IPS-NIHi7 (cell line): ENCODE data around the gene NOTCH3.

Experiments
- DNase-seq: peaks from one replicate; pipeline ENCODE4 v3.0.0; 2012; ENCODE audit warnings: mixed read lengths; ENCODE audit errors: extremely low spot score

Gene NOTCH3

DNA sequence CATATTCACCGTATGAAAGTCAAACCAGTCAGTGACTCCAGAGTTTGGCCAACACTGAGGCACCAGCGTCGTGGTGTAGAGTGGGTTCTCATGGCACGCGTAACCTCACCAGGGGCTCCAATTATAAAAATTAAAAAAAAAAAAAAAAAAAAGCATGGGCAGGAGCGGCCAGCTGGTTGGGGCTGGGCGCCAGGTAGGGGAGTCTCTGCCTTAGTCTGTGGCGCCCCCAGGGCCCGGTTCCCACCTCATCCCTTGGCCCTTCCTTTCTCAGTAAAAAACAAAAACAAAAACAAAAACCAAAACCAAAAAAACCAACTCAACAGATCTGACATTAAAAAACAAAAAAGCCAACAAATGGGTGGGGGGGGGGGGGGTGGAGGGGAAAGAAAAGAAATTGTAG lies 36.1 kb upstream of the NOTCH3 start:
- no peak for DNase-seq

DNA sequence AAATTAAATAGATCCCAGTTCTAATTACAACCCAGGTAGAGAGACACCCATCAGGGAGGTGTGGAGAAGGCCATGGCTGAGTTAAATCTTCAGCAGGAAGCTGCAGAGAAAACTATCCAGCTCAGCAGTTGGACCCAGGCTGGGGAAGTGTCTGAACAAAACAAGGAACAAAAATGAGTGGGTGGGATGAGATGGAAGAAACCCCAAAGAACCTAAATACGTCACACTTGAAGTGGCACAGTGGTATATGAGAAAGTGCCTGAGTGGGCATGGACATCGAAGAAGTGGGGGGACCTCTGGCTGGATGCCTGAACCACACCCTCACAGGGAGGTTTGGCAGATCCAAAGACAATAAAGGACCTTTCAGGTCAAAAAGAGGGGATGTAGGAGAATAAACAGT lies 35.0 kb upstream of the NOTCH3 start:
- no peak for DNase-seq

DNA sequence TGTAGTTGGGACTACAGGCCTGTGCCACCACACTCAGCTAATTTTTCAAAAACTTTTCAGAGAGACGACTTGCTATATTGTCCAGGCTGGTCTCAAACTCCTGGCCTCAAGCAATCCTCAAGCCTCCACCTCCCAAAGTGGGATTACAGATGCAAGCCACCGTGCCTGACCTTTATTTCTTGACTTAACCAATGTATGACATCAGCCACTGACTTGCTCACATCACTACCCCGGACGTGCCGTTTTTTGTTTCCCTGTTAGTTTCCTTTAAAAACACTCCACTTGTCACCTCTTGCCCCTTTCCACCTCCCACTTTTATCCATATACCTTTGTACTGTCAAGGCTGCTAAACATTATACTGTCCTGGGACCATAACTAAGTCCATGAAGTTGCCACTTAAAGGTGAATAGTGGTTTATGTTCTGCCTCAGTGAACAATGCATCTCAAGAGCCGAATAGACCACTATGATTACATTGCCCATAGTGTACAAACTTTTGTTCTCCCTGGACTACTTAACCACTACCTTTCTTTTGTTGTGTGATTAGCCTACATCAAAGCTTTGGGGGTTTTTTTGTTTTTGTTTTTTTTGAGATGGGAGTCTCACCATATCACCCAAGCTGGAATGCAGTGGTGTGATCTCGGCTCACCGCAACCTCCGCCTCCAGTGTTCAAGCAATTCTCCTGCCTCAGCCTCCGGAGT lies 33.8 kb upstream of the NOTCH3 start:
- no peak for DNase-seq

DNA sequence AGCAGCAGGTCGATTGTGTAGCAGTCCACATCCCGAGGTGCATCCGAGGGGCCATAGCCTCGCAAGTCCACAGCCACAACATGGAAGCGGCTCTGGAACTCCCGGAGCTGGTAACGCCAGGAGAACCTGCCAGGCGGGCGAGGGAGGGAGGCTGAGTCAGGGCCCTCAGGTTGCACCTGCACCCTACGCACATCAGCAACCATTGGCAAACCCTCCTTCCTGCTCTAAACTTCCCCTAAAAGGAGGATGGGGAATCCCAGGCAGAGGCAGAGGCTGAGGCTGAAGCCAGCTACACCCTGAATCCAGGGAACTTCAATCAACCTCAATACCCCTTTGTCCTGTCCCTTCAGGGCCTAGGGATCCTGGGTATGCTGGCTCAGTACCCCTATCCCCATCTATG lies 30.5 kb upstream of the NOTCH3 start:
- DNase-seq: no peak

DNA sequence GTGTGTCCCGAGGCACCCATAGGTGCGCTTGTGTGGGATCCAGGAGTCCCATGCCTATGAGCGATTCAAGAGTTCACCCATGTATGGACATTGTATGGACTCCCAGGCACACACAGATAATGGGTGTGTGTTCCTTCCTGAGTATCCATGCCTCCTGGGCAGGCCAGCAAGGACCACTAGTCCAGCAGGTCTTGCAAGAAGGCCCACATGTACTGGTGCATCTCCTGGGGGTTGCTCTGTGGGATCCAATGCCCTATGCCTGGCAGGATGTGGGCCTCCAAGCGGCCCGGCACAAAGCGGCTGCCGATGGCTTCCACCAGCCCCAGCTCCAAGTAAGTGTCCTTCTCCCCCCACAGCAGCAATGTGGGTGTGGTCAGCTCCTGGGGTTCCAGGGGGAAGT lies 26.5 kb upstream of the NOTCH3 start:
- no peak for DNase-seq

DNA sequence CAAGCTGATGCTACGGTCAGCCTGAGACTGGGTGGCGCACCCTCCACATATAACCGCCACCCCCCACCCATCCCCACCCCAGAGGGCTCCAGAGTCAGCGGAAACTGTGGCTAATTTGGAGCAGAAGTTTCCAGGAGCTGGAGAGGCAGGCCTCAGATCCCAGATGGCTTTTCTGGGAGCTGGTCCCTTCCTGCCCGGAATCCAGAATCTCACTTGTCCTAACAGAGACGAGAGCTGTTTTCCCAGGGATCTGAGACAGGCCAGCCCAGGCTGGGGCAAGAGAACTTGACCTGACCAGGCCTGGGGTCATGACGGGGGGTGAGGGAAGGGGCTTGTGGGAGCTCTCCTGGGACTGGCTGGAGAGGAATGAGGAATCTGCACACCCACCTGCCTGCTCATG lies 25.0 kb upstream of the NOTCH3 start:
- DNase-seq: no peak

DNA sequence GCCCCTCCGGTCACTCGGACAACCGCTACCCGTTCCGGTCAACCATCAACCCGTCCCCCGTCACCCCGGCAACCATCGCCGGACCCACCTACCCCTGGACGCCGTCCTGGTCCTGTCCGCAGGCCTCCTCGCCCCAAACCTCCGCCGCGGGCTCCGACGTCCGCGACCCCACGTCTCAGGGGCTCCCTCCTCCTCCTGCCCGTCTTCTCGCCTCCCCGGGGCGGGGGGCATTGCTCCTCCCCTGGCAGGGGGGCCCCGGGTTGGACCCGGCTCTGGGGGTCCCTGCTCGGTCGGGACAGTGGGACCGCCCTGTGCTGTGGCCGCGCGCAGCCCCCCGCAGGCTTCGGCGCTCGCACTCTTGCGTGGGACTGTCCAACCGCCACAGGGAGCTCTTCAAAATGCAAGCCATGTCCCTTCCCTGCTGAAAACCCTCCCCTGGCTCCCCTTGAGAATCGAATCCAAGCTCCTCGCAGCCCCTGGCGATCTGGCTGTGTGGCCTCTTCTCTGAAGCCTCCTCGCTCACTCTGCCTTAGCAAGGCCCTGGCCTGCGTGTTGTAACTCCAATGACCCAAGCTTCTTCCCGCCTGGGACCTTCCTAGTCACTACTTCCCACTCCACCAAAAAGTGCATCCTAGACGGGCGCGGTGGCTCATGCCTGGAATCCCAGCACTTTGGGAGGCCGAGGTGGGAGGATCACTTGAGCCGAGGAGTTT lies 23.0 kb upstream of the NOTCH3 start:
- no peak for DNase-seq

DNA sequence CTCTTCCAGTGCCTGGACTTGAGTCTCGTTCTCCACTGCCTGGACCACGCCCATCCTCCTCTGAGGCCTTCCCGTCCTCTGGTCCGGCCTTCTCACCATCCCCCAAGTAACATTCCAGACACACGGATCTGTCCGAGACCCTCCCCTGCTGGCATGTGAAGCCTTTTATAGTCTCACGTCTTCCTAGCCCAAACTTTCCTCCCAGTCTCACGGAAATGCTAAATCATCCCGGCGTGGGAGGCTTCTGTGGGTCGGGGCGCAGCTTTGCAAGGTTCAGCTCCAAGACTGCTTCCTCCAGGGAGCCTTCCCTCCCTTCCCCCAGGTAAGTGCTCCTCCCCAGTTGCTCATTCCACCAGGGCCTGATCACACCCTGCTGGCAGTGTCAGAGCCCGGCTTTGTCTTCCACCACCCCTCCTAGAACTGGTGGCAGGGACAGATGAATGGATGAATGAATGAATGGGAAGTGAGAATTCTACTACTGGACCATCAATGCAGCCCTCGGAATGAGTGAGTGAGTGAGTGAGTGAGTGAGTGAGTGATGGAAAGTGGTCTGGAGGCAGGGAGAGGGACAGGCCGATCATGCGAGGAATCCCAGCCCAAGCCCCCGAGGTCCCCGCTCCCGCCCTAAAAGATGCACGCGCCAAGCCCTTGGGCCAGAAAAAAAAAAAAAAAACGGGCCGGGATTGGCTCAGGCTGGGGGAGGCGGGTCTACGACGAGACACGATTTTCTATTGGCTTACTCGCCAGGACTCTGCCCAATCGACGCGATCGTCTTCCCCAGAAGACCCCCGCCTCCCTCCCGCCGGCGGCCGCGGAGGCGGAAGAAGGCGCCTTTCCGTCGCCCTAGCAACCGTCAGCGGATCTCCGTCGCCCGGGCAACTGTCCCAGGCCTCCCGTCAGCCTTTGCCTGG lies 22.2 kb upstream of the NOTCH3 start:
- DNase-seq: peak; percentile 98

DNA sequence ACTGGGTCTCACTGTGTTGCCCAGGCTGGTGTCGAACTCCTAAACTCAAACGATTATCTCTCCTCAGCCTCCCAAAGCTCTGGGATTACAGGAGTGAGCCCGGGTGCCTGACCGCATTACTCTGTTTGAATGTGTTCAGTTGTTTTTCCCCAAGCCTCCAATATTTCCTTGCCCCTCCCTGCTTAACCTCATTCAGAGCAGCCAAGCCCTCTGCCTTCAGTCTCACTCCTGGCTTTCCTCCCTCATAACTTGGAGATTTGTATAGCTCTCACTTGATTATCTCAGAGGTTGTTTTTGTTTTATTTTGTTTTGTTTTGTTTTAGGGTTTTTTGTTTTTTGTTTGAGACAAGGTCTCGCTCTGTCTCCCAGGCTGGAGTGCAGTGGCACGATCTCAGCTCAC lies 20.0 kb upstream of the NOTCH3 start:
- DNase-seq: no peak

DNA sequence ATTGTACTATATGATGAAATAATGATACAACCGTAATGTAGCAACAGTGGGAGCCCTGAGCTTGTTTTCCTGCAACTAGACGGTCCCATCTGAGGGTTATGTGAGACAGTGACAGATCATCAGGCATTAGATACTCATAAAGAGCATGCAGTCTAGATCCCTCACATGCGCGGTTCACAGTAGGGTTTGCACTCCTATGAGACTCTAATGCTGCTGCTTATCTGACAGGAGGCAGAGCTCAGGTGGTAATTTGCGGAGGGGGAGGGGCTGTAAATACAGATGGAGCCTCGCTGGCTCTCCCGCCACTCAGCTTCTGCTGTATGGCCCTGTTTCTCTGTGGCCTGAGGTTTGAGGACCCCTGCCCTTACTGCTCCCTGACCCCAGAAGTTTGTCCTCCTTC lies 17.7 kb upstream of the NOTCH3 start:
- no peak for DNase-seq

DNA sequence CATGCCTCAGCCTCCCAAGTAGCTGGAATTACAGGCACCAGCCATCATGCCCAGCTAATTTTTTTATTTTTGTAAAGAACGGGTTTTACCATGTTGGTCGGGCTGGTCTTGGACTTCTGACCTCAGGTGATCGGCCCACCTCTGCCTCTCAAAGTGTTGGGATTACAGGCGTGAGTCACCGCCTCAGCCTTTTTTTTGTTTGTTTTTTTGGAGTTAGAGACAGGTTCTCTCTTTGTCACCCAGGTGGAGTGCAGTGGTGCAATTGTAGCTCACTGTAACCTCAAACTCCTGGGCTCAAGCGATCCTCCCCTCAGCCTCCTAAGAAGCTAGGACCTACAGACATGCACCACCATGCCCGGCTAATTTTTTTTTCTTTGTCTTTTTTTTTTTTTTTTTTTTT lies 15.6 kb upstream of the NOTCH3 start:
- DNase-seq: no peak

DNA sequence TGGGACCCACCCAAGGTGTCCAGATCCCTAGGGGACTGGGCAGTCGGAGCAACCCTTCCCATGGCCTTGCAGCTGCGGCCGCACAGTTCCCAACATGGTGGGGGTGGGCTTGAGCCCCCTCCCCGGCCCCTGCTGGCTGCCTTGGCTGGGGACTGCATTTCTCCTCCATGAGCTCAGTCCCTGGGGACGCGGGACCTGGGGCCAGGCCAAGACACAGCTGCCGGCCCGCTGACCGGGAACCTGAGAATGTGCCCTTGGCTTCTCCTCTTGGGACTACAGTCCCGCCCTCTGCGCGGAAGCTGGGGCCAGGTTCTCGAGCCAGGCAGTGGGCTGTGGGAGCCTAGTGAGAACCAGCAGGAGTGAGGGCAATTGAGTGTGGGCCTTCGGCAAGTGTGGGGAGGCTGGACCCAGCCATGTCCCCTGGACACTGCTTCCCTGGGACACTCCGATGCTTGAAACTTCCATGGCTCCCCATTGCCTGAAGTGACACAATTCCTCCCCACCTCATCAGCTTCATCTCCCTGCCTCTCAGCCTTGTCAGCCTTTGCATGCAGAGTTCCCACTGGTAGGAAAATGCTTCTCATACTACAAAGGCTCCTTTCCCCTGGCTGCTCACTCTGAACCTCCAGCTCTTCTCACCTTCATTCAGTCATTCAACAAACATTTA lies 13.1 kb upstream of the NOTCH3 start:
- DNase-seq: no peak

DNA sequence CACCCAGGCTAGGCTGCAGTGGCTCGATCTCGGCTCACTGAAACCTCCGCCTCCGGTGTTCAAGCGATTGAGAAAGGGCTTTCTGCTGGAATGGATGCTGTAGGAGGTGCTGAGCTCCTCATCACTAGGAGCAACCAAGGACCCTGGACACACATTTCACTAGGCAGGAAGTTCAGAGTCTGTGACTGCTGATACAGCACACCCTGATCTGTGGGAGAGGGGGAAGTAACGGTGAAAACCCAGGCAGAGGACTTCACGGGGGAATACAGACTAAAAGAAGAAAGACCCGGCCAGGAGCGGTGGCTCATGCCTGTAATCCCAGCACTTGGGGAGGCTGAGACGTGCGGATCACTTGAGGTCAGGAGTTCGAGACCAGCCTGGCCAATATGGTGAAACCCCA lies 11.9 kb upstream of the NOTCH3 start:
- DNase-seq: no peak

DNA sequence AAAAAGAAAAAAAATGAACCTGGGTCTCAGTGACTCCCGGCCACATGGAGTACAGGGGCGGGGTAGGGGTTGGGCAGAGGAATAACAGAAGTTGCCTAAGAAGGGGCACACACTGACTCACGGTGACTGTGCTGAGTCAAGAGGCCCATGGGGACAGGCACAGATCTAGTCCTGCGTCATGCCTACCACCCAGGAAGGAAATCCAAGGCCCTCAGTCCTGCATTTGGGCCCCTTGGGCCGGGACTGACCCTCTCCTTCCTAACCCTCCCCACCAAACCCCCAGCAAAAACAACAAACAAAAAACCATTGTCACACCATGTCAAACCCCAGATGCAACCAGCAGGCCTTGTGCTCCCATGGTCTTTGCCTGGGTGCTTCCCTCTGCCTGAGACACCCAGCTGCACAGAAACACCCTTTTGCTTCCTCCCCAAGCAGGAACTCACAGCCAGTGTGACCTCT lies 9.6 kb upstream of the NOTCH3 start:
- DNase-seq: no peak

DNA sequence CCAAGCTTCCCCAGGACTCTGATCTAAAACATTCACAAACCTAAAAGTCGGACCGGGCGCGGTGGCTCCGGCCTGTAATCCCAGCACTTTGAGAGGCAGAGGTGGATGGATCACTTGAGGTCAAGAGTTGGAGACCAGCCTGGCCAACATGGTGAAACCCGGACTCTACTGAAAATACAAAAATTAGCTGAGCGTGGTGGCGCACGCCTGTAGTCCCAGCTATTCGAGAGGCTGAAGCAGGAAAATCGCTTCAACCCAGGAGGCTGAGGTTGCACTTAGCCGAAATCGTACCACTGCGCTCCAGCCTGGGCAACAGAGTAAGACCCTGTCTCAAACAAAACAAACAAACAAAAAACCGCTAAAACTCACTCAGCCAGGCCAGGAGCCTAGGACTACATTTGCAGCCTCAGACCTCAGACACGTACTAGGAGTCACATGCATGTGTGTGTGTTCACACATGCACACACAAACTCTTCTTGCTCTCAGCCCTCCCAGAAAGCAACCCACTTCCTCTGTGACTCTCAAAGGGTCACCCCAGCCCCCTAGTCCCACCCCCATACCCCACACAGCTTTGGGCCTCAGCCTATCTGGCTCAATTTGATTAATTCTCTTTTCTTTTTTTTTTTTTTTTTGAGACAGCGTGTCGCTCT lies 704 bp upstream of the NOTCH3 start:
- no peak for DNase-seq

DNA sequence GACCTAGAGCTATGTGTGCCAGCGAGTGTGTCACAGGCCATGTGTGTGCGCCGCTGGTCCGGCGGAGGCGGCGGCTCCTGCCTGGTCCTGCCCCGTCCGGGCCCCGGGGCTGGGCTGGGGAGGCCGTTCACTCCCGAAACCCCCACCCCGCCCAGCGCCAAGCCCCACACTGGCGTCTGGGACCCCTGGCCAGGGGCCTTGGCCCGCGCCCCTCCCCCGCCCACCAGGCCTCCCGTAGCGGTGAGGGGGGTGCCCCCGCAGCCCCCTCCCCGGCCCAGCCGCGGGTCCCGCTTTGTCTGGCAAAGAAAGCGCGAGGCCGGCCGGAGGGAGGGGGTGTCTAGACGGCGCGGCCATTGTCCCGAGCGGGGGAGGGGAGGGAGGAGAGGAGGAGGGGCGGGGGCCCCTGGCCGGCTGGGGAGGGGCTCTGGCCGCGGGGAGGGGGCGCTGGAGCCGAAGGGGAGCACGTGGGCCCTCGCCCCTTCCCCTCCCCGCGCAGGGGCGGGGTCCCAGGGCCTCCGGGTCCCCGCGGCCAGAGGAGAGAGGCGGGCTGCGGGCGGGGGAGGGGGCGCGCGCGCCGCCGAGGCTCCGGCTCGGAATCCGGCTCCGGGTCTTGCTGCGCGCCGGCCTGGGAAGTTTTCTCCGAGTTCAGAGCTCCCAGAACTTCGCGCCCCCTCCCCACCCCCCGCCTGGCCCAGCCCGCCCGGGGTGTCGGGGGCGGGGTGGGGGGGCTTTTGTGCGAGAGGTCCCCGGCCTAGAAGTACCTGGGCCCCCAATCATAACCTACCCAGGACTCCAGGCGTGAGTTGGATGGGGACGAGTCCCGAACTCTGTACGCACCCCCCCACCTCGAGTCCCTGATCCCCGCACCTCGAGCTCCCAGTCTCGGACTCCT lies 888 bp downstream of the NOTCH3 start:
- DNase-seq: peak; percentile 82

DNA sequence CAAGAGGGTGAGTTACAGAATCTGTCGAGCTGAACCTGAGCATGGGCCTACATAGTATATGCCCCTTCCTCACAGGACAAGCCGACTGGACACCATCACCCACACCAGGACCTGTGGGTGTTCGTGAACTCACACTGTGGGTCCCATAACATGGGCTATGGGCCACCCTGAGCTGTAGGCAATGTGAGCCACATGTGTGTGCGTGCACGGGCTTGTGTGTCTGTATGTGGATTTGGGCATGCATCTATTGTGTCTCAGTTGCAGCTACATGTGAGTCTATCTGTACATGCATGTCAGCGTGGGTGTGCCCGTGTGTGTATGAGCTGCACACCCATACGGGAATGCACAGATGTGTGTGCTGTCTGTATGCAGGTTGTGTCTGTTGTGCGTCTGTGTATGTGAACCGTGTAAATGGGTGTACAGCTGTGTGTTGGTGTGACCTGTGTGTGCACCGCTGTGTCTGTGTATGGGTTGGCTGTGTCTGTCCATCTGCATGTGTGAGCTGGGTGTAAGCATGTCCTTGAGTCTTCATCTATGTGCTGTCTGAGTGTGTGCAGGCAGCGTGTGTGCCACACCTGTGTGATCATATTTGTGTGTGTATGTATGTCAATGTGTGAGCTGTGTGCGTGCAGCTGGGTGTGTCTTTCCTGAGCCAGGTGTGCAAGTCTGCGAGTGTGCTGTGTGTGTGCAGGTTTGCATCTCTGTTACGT lies 1.7 kb downstream of the NOTCH3 start:
- no peak for DNase-seq

DNA sequence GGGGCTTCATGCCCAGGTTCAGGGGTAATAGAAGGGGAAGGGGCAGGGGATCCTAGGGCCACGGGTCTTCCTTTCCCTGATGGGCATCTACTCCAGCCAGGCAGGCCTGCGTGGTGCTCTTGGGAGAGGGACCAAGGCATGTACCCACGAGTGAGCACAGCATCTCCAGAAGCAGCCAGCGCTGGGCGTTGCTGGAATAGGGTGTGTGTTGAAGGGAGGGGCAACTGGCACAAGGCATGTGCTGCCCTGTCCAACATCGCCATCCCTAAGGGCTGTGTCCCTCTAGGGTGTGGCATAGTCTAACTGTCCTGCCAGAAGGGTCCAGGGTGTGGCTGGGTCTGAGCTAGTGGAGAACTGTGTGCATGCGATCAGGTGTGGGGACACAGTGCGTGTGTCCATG lies 2.9 kb downstream of the NOTCH3 start:
- DNase-seq: no peak

DNA sequence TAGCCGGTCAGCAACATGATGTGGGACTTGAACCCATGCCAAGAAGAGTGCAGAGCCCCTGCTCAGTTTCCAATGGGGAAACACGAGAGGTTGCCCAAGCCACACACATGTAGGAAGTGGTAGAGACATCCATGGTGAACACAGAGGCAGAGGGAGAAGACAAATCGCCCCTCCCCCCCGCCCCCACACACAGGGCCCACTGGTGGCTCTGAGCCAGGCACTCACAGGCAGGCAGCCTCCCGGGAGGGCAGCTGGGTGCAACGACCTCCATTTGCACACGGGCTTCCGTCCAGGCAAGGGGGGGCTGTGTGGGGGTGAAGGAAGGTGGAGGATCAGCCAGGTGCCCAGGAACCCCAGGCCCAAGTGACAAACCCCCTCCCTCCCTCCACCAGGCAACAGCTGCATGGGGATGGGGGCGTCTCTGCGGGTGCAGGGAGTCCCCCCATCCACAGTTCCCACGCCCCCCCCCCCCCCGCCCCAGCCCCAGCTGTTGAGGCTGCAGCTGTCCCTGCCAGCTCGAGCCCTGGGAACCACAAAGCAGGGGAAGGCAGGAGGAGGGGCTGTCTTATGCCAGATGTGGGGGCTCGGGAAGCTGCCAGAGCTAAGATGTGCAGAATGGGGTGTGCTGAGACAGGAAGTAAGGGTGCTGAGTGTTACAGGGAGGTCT lies 3.4 kb downstream of the NOTCH3 start:
- no peak for DNase-seq
